ENCODE data around the gene PRR3.

GRCh38 chr6:30589754-30590358 is 32.8 kb downstream of the PRR3 start:
- TF ChIP-seq POLR2A (IDR thresholded peaks at IDR 0.05) (no peak), EP300 (IDR thresholded peaks at IDR 0.05) (no peak)
- TF ChIP-seq, protein P1, sequence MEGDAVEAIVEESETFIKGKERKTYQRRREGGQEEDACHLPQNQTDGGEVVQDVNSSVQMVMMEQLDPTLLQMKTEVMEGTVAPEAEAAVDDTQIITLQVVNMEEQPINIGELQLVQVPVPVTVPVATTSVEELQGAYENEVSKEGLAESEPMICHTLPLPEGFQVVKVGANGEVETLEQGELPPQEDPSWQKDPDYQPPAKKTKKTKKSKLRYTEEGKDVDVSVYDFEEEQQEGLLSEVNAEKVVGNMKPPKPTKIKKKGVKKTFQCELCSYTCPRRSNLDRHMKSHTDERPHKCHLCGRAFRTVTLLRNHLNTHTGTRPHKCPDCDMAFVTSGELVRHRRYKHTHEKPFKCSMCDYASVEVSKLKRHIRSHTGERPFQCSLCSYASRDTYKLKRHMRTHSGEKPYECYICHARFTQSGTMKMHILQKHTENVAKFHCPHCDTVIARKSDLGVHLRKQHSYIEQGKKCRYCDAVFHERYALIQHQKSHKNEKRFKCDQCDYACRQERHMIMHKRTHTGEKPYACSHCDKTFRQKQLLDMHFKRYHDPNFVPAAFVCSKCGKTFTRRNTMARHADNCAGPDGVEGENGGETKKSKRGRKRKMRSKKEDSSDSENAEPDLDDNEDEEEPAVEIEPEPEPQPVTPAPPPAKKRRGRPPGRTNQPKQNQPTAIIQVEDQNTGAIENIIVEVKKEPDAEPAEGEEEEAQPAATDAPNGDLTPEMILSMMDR (IDR thresholded peaks at IDR 0.05), result no peak

Measured in ovary (tissue), 3 donors.